Stimulated activated memory B cell treated with anti-CD40 and anti-IgM and Interleukin-4, amounts not matched to agents 10 μg/mL and 1 μg/mL and 100 μg/mL, for 72 hours (primary cell): ENCODE data around the gene AEN.

Experiments used
- ATAC-seq: fragments of 150-1000 bp; cut with Tn5 transposase; 2 replicates; pipeline ENCODE4 v1.10.0; 2021
- H3K27ac Mint-ChIP-seq: one replicate; pipeline ENCODE4 v1.8.0; 2022; ENCODE audit warnings: mild to moderate bottlenecking, mixed read lengths
- H3K27me3 Mint-ChIP-seq: one replicate; pipeline ENCODE4 v1.8.0; 2022; ENCODE audit warnings: mixed read lengths
- H3K36me3 Mint-ChIP-seq: one replicate; pipeline ENCODE4 v1.8.0; 2022; ENCODE audit warnings: mixed read lengths
- H3K4me1 Mint-ChIP-seq: one replicate; pipeline ENCODE4 v1.8.0; 2022; ENCODE audit warnings: mixed read lengths
- H3K4me3 Mint-ChIP-seq: one replicate; pipeline ENCODE4 v1.8.0; 2022; ENCODE audit warnings: mild to moderate bottlenecking, moderate library complexity, mixed read lengths
- H3K9me3 Mint-ChIP-seq: one replicate; pipeline ENCODE4 v1.8.0; 2022; ENCODE audit warnings: mixed read lengths

AEN gene

DNA sequence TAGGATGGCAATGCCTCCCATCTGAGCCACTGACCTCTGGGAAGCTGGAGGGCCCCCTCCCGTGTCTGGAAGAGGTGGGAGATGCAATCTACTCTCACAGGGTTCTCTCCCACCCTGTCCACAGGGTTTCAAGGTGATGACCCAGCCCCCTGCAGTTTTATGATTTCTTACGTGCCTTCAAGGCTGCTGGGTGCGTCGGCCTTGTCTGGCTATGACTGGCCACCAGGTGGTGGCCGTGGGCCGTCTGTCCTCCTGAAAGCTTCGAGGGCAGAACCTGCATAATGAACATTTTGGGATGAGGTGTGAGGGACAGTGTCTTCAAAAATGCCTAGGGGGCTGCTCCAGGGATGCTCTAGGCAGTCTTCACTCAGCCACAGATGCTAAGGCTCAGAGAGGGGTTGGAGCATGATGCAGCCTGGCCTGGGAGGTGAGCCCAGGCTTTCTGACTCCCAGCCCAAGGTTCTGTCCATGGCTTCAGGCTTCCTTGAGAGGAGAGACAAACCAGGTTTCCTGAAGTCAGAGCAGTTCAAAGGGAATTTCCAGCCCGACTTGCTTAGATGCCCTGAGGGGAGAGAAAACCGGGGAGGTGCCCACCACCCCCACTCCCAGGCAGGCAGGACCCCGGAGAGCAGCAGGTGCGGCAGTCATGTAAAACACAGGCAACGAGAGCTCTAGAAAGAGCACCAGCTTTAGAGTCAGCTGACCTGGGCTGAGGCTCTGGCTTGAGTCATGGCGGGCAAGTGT lies 36.4 kb downstream of the AEN start:
- Mint-ChIP-seq H3K27me3 (no peaks in the 10 kb centered on the region), H3K27ac (peak overlapping the region; percentile 88), H3K4me1 (peaks cover 74% of the 10 kb centered on the region), H3K4me3 (peak overlapping the region; percentile 34), H3K9me3 (no peaks in the 10 kb centered on the region), H3K36me3 (peaks cover 20% of the 10 kb centered on the region)
- ATAC-seq = peak; percentile 25

DNA sequence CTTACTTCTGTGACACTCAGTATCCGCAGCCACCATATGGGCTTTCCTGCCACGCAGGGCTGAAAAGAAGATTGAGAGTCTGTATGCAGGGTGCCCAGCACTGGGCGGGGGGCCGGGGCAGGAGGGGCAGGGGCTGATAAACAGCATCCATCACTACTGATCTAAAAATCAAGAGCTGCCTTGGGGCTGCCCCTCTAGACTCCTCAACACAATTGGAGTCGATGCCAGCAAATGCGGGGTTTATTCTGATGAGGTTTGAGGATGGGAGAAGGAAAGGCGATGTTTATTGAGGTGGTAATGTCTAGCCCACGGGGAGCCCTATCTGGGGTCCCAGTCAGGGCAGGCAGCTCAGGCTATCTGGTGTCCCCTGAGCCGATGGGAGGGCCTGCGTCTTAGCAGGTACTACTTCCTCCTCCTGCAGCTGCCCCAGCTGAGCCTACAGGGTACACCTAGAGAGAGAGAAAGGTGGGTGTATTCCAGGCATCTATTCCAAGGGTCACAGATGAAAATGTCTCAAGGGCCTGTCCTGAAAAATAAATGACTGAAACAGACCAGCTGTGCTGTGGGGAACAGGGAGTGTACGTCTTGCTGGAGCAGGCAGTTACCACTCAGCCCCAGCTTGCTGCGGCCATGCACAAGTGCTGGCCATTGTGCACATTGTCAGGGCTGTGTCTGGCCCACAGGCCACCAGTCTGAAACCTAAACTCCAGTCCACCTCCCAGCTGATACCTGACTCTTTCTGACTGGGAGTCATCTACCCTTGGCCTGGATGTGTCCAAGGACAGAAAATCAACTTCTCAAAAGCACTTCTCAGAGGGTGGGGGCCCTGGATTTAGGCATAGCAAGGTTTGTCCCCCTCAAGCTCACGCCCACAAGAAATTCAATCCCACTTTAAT lies 37.2 kb downstream of the AEN start:
- no peak for ATAC-seq
- no peaks in the 10 kb centered on the region for H3K9me3 Mint-ChIP-seq
- no peak overlapping the region for H3K4me3 Mint-ChIP-seq
- peaks cover 12% of the 10 kb centered on the region for H3K36me3 Mint-ChIP-seq
- H3K27me3 Mint-ChIP-seq = no peaks in the 10 kb centered on the region
- peak overlapping the region; percentile 88 for H3K27ac Mint-ChIP-seq
- peaks cover 66% of the 10 kb centered on the region for H3K4me1 Mint-ChIP-seq

DNA sequence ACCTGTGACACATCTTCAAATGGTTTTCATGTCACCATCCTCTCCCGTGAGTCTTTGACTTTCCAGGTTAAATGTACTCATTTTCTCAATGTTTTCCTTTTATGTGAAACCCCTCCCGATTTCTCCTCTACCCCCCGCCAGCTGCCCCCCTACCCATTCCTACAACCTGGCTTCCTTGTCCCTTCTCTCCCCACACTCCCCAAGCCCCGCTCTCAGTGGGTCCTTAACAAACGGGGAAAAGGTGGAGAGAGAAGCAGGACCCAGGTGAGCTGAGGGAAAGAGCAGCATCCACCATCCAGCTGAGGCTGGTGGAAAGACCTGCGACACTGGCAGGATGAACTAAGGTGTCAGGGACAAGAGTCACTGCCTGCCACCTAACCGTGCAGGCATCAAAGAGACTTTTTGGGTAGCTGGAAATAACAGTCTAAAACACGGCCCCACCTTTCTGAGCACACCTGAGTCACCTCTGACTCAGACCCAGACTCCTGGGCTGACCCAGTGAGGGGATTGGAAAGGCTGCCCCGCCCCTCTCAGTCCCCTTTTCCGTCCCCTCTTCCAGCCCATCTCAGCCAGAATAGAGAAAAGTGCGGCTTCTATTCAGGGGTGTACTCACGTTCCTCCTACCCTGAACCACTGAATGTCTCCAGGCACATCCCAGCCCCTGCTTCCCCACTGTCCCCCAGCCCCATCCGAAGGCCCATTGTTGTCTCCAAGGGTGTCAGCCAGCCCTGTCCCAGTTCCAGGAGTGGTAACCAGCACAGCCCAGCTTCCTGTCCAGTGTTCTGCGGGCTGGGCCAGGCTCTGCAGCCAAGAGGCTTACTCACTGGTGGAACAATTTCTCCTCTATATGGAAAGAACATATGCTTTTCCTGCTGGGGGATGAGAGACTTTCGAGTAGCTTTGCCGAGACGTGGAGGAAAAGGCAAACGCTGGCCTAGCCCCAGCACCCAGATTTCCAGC lies 38.1 kb downstream of the AEN start:
- no peaks in the 10 kb centered on the region for H3K27me3 Mint-ChIP-seq
- ATAC-seq = no peak
- peak overlapping the region; percentile 33 for H3K27ac Mint-ChIP-seq
- H3K36me3 Mint-ChIP-seq = peaks cover 12% of the 10 kb centered on the region
- no peak overlapping the region for H3K4me3 Mint-ChIP-seq
- H3K9me3 Mint-ChIP-seq = no peaks in the 10 kb centered on the region
- H3K4me1 Mint-ChIP-seq = peaks cover 69% of the 10 kb centered on the region

DNA sequence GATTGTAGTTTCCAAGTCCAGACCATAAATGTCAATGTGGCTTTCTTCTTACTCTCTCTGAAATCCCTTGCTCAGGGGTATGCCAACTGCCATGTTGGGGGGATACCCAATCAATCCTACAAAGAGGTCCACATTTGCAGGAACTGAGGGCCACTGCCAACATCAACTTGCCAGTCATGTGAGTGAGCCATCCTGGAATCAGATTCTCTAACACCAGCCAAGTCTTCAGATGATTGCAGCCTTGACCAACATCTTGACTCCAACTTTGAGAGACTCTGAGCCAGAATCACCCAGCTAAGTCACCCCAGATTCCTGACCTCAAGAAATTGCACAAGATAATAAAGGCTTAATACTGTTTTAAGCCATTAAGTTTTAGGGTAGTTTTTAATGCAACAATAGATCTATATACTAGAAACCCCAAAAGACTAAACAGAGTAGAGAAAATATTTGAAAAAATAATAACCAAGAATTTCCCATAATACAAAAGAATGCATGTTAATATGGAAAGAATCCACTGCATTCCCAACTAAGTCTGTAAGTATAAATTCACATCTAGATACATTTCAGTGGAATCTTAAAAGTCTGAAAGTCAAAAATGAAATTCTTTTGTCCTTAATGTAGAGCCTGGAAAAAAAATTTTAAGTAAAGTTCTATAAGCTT lies 40.0 kb downstream of the AEN start:
- no peak for ATAC-seq
- H3K4me3 Mint-ChIP-seq = no peak overlapping the region
- H3K36me3 Mint-ChIP-seq = no peaks in the 10 kb centered on the region
- H3K27ac Mint-ChIP-seq = peak overlapping the region; percentile 33
- H3K4me1 Mint-ChIP-seq = peaks cover 59% of the 10 kb centered on the region
- no peaks in the 10 kb centered on the region for H3K27me3 Mint-ChIP-seq
- no peaks in the 10 kb centered on the region for H3K9me3 Mint-ChIP-seq

DNA sequence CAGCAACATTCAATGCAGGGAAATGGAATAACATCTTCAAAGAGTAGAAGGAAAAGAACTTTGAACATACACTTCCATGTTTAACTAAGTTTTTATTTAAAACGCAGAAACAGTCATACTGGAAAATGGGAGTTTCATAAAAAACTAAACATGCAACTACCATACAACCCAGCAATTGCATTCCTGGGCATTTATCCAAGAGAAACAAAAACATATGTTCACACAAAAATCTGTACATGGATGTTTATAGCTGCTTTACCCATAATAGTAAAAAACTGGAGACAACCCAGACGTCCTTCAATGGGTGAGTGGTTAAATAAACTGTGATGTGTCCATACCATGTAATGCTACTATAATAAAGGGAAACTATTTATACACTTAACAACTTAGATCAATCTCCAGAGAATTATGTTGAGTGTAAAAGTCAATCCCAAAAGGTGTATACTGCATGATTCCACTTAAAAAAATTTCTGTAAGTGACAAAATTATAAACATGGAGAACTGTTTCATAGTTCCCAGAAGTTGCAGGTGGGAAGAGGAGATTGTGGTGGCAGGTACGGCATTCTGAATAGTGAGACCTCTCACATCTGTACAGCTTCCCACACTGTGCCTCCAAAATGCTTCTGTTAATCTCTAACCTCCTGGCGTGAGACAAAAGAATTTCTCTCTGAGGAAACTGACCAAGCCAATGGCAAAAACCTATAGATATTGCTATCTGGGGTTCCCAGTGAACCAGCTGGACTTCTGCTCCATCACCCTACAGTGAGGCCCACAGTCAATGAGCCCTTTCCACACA lies 40.8 kb downstream of the AEN start:
- Mint-ChIP-seq H3K27me3 (no peaks in the 10 kb centered on the region), H3K27ac (peak overlapping the region; percentile 26), H3K4me1 (peaks cover 51% of the 10 kb centered on the region), H3K4me3 (no peak overlapping the region), H3K9me3 (no peaks in the 10 kb centered on the region), H3K36me3 (no peaks in the 10 kb centered on the region)
- ATAC-seq = no peak

DNA sequence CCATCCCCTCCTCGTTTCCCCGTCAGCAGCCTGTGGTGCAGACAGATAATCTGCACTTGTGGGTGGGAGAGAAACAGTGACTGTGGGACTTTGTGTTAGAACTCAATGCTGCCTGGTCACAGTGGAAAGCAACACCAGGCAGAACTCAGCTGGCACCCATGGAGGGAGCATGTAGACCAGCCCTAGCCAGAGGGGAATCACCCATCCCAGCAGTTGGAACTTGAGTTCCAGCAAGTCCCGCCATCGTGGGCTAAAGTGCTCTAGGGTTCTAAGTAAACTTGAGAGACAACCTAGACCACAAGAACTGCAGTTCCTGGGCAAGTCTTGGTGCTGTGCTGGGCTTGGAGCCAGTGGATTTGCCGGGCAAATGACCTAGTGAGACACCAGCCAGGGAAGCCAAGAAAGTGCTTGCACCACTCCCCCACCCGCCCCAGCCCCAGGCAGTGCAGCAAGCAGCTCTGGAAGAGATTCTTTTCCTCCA lies 42.0 kb downstream of the AEN start:
- Mint-ChIP-seq H3K27me3 (peaks cover under 1% of the 10 kb centered on the region), H3K4me3 (no peak overlapping the region), H3K36me3 (no peaks in the 10 kb centered on the region), H3K4me1 (peaks cover 39% of the 10 kb centered on the region), H3K9me3 (no peaks in the 10 kb centered on the region), H3K27ac (peak overlapping the region; percentile 26)
- ATAC-seq = no peak

DNA sequence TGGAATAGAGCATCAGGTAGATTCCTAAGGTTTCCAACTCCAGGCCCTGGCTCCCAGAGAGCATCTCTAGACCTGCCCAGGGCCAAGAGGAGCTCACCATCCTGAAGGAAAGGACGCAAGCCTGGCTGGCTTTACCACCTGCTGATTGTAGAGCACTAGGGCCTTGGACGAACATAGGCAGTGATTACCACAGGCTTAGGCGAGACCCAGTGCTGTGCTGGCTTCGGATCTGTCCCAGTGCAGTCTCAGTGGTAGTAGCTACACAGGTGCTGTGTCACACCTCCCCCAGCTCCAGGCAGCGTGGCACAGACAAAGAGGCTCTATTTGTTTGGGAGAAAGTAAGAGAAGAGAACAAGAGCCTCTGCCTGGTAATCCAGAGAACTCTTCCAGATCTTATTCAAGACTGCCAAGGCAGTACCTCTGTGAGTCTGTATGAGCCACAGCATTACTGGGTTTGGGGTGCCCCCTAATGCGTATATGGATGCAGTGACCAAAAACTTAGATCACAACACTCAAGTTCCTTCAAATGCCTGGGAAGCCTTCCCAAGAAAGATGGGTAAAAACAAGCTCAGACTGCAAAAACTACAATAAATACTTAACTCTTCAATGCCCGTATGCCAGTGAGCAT lies 43.1 kb downstream of the AEN start:
- H3K27ac Mint-ChIP-seq = peak overlapping the region; percentile 69
- no peaks in the 10 kb centered on the region for H3K9me3 Mint-ChIP-seq
- H3K27me3 Mint-ChIP-seq = peaks cover 11% of the 10 kb centered on the region
- H3K36me3 Mint-ChIP-seq = no peaks in the 10 kb centered on the region
- H3K4me3 Mint-ChIP-seq = no peak overlapping the region
- ATAC-seq = peak; percentile 61
- H3K4me1 Mint-ChIP-seq = peaks cover 31% of the 10 kb centered on the region

DNA sequence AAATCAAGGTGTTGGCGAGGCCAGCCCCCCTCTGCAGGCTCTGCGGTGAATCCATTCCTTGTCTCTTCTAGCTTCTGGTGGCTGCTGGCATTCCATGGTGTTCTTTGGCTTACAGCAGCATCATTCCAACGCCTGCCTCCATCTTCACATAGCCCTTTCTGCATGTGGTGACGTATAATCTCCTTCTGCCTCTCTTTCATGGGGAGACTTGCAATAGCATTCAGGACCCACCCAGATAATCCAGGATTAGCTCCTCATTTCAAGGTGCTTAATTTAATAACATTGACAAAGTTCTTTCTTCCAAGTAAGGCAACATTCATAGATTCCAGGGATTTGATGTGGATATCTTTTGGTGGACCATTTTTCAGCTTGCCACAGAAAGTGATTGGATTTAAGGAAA lies 53.5 kb downstream of the AEN start:
- no peak for ATAC-seq
- H3K4me1 Mint-ChIP-seq = no peaks in the 10 kb centered on the region
- no peaks in the 10 kb centered on the region for H3K36me3 Mint-ChIP-seq
- H3K4me3 Mint-ChIP-seq = no peak overlapping the region
- peaks cover 15% of the 10 kb centered on the region for H3K27me3 Mint-ChIP-seq
- H3K9me3 Mint-ChIP-seq = no peaks in the 10 kb centered on the region
- H3K27ac Mint-ChIP-seq = no peak overlapping the region

DNA sequence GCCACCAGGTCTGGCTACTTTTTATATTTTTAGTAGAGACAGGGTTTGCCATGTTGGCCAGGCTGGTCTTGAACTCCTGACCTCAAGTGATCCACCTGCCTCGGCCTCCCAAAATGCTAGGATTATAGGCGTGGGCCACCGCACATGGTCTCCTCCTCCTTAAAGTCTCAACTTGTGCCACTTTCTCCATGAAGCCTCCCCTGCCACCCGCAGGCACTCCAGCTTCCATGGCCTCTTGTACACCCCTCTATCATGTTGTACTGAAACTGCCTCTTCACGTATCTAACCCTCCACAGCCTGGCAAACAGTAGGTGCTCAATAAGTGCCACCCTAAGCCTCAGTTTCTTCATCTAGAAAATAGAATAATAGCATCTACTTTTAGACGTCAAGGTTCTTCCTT lies 57.6 kb downstream of the AEN start:
- Mint-ChIP-seq H3K27ac (no peak overlapping the region), H3K4me1 (peaks cover 9% of the 10 kb centered on the region)
- no peak for ATAC-seq

DNA sequence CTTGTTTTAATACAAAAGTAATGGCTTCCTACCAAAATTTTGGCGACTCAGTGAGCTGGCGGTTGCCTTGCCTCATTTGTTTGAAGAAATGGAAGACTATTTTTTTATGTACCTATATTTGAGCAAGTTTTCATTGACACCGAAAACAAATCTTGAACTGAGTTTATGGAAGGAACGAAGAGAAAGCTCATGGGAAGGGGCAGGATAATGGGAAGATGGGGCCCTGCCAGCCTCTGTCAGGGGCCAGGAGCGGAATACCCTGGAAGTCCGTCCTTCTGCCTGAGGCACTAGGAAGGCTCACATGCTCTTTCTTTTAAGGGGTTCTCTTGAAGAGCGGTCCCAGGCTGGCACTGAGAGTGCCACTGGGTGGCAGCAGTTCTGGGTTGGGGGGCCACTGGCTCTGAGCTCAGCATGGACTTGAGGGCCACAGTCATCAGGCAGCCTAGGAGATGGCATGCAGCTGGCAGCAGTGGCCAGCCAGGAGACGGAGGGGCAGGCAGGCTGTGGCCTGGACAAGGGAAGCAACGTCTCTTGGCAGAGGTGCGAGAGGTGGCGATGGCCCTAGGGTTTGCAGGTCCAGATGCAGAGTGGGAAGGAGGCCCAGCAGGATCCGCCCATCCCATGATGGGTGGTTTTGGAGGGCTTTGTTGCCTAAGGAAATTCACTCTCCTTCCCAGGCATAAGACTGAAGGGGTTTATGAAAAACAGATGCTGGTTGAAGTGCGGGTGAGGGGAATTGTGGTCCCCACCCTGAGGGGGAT lies 59.3 kb downstream of the AEN start:
- no peaks in the 10 kb centered on the region for H3K36me3 Mint-ChIP-seq
- H3K27ac Mint-ChIP-seq = no peak overlapping the region
- no peaks in the 10 kb centered on the region for H3K9me3 Mint-ChIP-seq
- peaks cover 11% of the 10 kb centered on the region for H3K4me1 Mint-ChIP-seq
- no peak overlapping the region for H3K4me3 Mint-ChIP-seq
- H3K27me3 Mint-ChIP-seq = no peaks in the 10 kb centered on the region
- no peak for ATAC-seq

More for the DNA sequence above, 57.6 kb downstream of the AEN start:
- H3K27me3 Mint-ChIP-seq = no peaks in the 10 kb centered on the region
- no peaks in the 10 kb centered on the region for H3K9me3 Mint-ChIP-seq
- no peak overlapping the region for H3K4me3 Mint-ChIP-seq
- no peaks in the 10 kb centered on the region for H3K36me3 Mint-ChIP-seq

DNA sequence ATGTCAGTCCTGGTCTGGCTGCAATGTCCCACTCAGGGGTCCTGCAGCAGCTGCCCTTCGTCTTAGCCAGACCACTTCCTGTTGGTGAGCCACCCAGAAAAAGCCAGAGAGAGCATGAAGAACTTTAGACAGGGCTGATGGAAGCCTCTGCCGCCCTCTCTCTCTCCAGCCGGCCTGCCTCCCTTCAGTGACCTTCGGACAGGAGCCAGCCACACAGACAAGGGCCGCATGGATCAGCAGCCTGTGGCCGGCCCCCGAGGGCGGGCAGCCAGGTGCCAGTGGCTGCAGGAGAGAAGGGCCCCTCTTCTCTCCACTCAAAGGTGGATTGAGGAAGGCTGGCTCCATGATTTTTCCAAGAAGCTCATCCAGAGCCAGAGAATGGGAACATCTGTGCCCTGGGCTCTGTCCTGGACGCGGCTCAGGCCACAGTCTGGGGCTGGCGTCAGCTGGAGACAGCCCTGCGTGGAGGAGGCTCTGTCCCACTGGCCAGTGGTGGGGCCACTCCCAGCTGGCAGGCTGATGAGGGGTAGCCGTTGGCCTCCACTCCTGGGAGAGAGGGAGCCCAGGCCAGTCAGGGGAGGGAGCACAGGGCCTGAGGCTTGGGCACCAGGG lies 60.6 kb downstream of the AEN start:
- peak; percentile 9 for ATAC-seq
- Mint-ChIP-seq H3K27ac (no peak overlapping the region), H3K4me3 (no peak overlapping the region), H3K36me3 (no peaks in the 10 kb centered on the region), H3K9me3 (no peaks in the 10 kb centered on the region), H3K27me3 (no peaks in the 10 kb centered on the region), H3K4me1 (peaks cover 11% of the 10 kb centered on the region)
